ENCODE data around the gene KCNH3. TPM values are rescaled to one million over a fixed set of nuclear protein-coding genes. Genes with fewer than 3 reads are reported as not detected.

The KCNH3 gene
- total and polyA plus RNA-seq, 2 of the 4 experiments (the other 2 are of a cell fraction) = 0.10 TPM; not detected in 1

GRCh38 chr12:49563951-49564685 lies 25.3 kb downstream of the KCNH3 start:
- intact Hi-C loops (cut with micrococcal nuclease) (no loop called here), in situ Hi-C loops (cut with MboI; ENCODE audit: low sequenced_read_pairs) (no loop called here), dilution Hi-C loops (cut with HindIII; ENCODE audit: low sequenced_read_pairs, unreplicated experiment) (no loop called here)
- no peak overlapping the region for H2BK15ac ChIP-seq (ENCODE audit: low read depth, low read length)
- no peaks in the 10 kb centered on the region for H3K27me3 ChIP-seq (ENCODE audit: control insufficient read depth, insufficient read depth, low read length)
- no peak overlapping the region for H2BK5ac ChIP-seq (ENCODE audit: low read depth, low read length, poor library complexity, severe bottlenecking)
- no peak overlapping the region for H3K56ac ChIP-seq (ENCODE audit: extremely low read depth, insufficient read depth, low read length)
- no peak overlapping the region for H2AK5ac ChIP-seq (ENCODE audit: low read depth, low read length)
- no TSS peak for BruUV-seq (replicated peaks)
- no peak for ATAC-seq (ENCODE audit: low read depth)
- 100% methylated on average over 4 of the region's 14 CpGs; no CpG with 5 or more reads in 1 of the 2 experiments for WGBS, 2 experiments (ENCODE audit: extremely low coverage in 2 of 2, insufficient read length in 1 of 2)
- peaks cover 5% of the 10 kb centered on the region; the same call in 1 of the 2 replicates for H4K20me1 ChIP-seq (ENCODE audit: insufficient read depth, low read length)
- ChIA-PET POLR2A (ENCODE audit: unreplicated experiment) (no interaction called here), CTCF (interaction anchor here (0.7 kb wide), 1 partner anchor 11 kb away, joined by 4 read pairs; no protein-coding TSS in a partner anchor)
- H3K4me1 ChIP-seq (ENCODE audit: control insufficient read depth, insufficient read depth, low read length) = peaks cover 2% of the 10 kb centered on the region; the same call in 1 of the 2 replicates
- H3K18ac ChIP-seq (ENCODE audit: low read depth, low read length) = no peak overlapping the region
- no peak overlapping the region for H3K4me3 ChIP-seq (ENCODE audit: insufficient read depth, low read depth, low read length)
- no peak overlapping the region for H2BK20ac ChIP-seq (ENCODE audit: low read depth, low read length)
- H2BK120ac ChIP-seq (ENCODE audit: low read depth, low read length) = no peak overlapping the region
- no peak overlapping the region for H3K9ac ChIP-seq (ENCODE audit: low read depth, low read length)
- H3K14ac ChIP-seq (replicated peaks; ENCODE audit: low read depth, low read length) = no peak overlapping the region
- H2AFZ ChIP-seq (replicated peaks; ENCODE audit: low read length, poor library complexity) = no peak overlapping the region
- no peak overlapping the region for H3K27ac ChIP-seq (ENCODE audit: insufficient read depth, low read length)
- H4K8ac ChIP-seq (ENCODE audit: low read depth in 2 of 2, low read length in 2 of 2) = no peak overlapping the region
- no peak overlapping the region for H2AK9ac ChIP-seq (replicated peaks; ENCODE audit: low read depth, low read length, poor library complexity)
- H3K9me3 ChIP-seq (ENCODE audit: control insufficient read depth, insufficient read depth, low read length) = no peaks in the 10 kb centered on the region
- H4K91ac ChIP-seq (ENCODE audit: insufficient read depth, low read depth, low read length) = no peak overlapping the region
- no peak for DNase-seq
- H3K36me3 ChIP-seq (ENCODE audit: control insufficient read depth, insufficient read depth, low read length) = peaks cover 43% of the 10 kb centered on the region
- TF ChIP-seq MXI1 (IDR thresholded peaks at IDR 0.05; ENCODE audit: borderline replicate concordance, low read depth, low read length) (no peak), MAZ (IDR thresholded peaks at IDR 0.05; ENCODE audit: borderline replicate concordance, low read depth, low read length) (no peak), CEBPB (IDR thresholded peaks at IDR 0.05; ENCODE audit: low read depth, low read length) (no peak), POLR2A (IDR thresholded peaks at IDR 0.05; ENCODE audit: low read depth, low read length) (no peak), CTCF (conservative IDR thresholded peaks at IDR 0.05; ENCODE audit: low read depth, low read length) (no peak), RAD21 (IDR thresholded peaks at IDR 0.05; ENCODE audit: low read length) (no peak), MAFK (IDR thresholded peaks at IDR 0.05; ENCODE audit: low read depth, low read length) (no peak), BHLHE40 (IDR thresholded peaks at IDR 0.05; ENCODE audit: low read depth, low read length) (no peak)
- TF ChIP-seq, protein P1, sequence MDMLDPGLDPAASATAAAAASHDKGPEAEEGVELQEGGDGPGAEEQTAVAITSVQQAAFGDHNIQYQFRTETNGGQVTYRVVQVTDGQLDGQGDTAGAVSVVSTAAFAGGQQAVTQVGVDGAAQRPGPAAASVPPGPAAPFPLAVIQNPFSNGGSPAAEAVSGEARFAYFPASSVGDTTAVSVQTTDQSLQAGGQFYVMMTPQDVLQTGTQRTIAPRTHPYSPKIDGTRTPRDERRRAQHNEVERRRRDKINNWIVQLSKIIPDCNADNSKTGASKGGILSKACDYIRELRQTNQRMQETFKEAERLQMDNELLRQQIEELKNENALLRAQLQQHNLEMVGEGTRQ (IDR thresholded peaks at IDR 0.05; ENCODE audit: low read depth, low read length) = no peak
- 0 out of 2 replicates have a peak, but pooled peaks cover 3% of the 10 kb centered on the region for H3K9me1 ChIP-seq (ENCODE audit: insufficient read depth, low read length)
- H3K79me1 ChIP-seq (ENCODE audit: low read depth in 1 of 2, low read length in 2 of 2) = peaks cover 31 to 44% of the 10 kb centered on the region in 2 experiments
- no peak overlapping the region for H4K5ac ChIP-seq (ENCODE audit: low read depth, low read length)
- H3K4ac ChIP-seq (ENCODE audit: low read depth, low read length) = no peak overlapping the region
- H3K4me2 ChIP-seq (ENCODE audit: low read depth, low read length) = no peak overlapping the region
- H3K23ac ChIP-seq (ENCODE audit: low read depth, low read length) = no peak overlapping the region
